ENCODE data around the gene CTAGE9.

DNA sequence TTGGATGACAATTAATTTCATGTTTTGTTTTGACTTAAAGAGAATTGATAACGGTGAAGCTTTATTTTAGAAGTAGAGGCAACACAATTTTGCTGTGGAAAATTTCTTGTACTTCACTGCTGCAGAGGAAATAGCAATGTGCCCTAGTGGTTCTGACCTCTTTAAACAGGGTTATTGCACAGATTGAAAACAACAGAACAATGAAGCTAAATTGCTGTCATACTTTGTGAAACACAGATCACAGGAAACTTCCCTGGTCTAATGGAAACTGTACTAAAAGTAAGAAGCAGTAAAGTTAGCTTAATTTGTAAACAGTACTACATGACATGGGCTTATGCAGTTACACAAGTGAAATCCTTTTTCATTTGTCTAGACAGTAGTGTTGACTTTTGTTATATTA is 40.9 kb downstream of the CTAGE9 start:
- no peak for TF ChIP-seq POLR2A (IDR thresholded peaks at IDR 0.05; ENCODE audit: low read length)
- TF ChIP-seq GATA1 (IDR thresholded peaks at IDR 0.05; ENCODE audit: low read depth, low read length): no peak

Measured in erythroblast (primary cell).